HUES64 (cell line): ENCODE results near the gene DNAH14.

ENCODE experiments used
- H3K27ac ChIP-seq: 2 replicates; pipeline ENCODE4 v1.7.0; 2013; ENCODE audit warnings: low read depth, low read length, inconsistent platforms
- H3K27me3 ChIP-seq: 2 replicates; pipeline ENCODE4 v1.6.1; 2013; ENCODE audit warnings: mild to moderate bottlenecking, low read length; ENCODE audit not compliant: insufficient read depth
- H3K36me3 ChIP-seq: 2 replicates; pipeline ENCODE4 v1.6.1; 2013; ENCODE audit warnings: mild to moderate bottlenecking, low read length; ENCODE audit not compliant: insufficient read depth
- H3K4me1 ChIP-seq: 2 replicates; pipeline ENCODE4 v1.6.1; 2013; ENCODE audit warnings: mild to moderate bottlenecking, low read length, moderate library complexity; ENCODE audit not compliant: insufficient read depth
- H3K4me3 ChIP-seq: 2 replicates; pipeline ENCODE4 v1.5.1; 2013; ENCODE audit warnings: mild to moderate bottlenecking, low read length, moderate library complexity
- H3K9ac ChIP-seq: 2 replicates; pipeline ENCODE4 v1.6.1; 2013; ENCODE audit warnings: mild to moderate bottlenecking, low read depth, low read length
- H3K9me3 ChIP-seq: 2 replicates; pipeline ENCODE4 v1.6.1; 2013; ENCODE audit warnings: low read depth, low read length; ENCODE audit not compliant: insufficient read depth
- WGBS: fragments of 150-250, 120-280 bp; methylation state at CpG from one replicate; pipeline ENCODE4 v1.1.7; 2013; ENCODE audit warnings: missing lambda C conversion rate; 5-methylcytosine and 5-hydroxymethylcytosine counted together

DNAH14 gene

DNA sequence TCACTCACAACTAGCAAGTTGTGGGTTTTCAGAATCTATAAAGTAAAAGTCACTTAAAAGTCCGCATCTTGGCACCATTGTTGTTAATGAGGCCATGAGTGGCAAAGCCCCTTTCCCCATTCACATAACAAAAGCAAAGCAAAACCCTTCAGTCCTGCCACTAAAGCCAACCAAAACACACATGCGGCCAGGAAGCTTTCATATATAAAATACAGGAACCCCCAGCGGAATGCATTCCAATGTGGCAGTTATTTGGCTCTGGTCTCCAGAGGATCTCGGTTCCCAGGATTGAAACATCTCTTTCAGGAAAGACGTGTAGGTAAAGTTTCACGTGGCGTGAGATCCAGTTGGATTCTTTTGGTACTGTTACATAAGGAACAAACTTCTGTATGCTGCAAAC lies 500.8 kb downstream of the DNAH14 start:
- no peak overlapping the region for H3K27ac ChIP-seq
- peaks cover 25% of the 10 kb centered on the region for H3K27me3 ChIP-seq
- H3K4me3 ChIP-seq = no peak overlapping the region
- 62% methylated on average over 7 of the region's 7 CpGs for WGBS
- no peak overlapping the region for H3K9ac ChIP-seq
- H3K36me3 ChIP-seq = no peaks in the 10 kb centered on the region
- H3K9me3 ChIP-seq = peaks cover 7% of the 10 kb centered on the region
- H3K4me1 ChIP-seq = peaks cover 22% of the 10 kb centered on the region

DNA sequence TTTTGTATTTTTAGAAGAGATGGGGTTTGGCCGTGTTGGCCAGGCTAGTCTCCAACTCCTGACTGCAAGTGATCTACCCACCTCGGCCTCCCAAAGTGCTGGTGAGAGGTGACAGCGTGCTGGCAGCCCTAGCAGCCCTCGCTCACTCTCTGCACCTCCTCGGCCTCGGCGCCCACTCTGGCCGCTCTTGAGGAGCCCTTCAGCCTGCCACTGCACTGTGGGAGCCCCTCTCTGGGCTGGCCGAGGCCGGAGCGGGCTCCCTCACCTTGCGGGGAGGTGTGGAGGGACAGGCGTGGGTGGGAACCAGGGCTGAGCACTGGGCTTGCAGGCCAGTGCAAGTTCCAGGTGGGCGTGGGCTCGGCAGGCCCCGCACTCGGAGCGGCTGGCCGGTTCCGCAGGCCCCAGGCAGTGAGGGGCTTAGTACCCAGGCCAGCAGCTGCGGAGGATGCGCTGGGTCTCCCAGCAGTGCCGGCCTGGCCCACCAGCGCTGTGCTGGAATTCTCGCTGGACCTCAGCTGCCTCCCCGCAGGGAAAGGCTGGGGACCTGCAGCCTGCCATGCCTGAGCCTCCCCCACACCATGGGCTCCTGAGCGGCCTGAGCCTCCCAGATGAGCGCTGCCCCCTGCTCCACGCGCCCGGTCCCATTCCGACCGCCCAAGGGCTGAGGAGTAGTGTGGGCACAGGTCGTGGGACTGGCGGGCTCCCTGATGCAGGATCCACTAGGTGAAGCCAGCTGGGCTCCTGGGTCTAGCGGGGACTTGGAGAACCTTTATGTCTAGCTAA lies 501.8 kb downstream of the DNAH14 start:
- H3K4me1 ChIP-seq = peaks cover 12% of the 10 kb centered on the region
- peaks cover 7% of the 10 kb centered on the region for H3K9me3 ChIP-seq
- no peak overlapping the region for H3K9ac ChIP-seq
- H3K27me3 ChIP-seq = peaks cover 20% of the 10 kb centered on the region
- WGBS = 95% methylated on average over 36 of the region's 36 CpGs
- no peak overlapping the region for H3K4me3 ChIP-seq
- no peak overlapping the region for H3K27ac ChIP-seq
- no peaks in the 10 kb centered on the region for H3K36me3 ChIP-seq

DNA sequence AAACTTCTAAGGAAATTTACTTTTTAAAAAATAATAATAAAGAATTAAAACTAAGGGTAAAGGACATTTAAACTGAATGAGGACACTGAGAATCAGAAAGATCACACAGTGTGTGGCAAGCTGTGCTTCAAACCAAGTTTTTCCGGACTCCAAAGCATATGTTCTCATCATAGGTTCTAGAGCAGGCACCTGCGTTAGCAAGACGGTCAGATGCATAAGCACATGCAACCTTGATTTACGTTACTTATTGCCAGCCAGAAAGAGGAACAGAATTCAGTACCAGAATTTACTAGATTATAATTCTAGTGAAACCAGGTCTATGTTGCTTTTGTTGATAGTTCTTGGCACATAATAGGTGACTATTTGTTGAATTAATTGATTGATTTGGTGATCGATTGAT lies 504.6 kb downstream of the DNAH14 start:
- H3K4me3 ChIP-seq = no peak overlapping the region
- H3K4me1 ChIP-seq = peaks cover 6% of the 10 kb centered on the region; the same call in 1 of the 2 replicates

DNA sequence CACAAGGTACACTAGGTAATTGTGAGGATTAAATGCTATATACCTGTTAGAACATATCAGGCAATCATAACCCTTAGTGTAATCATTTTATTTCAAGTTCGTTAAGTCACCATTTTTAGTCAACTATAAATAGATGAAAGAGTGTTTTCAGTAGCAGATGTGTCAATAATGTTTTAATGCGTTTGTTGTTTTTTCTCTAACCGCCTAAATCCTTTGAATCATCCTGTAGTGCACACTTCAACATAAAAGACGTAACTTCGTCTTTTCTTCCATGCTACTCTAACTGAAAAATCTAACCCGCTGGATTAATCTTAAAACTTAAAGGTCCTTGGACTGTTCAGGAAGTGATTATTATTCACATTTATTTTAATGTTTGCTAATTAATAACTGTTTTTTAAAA lies 505.6 kb downstream of the DNAH14 start:
- H3K9me3 ChIP-seq = peaks cover 7% of the 10 kb centered on the region
- no peak overlapping the region for H3K27ac ChIP-seq
- WGBS = 78% methylated on average over 5 of the region's 6 CpGs
- no peak overlapping the region for H3K9ac ChIP-seq
- H3K4me3 ChIP-seq = no peak overlapping the region
- peaks cover 1% of the 10 kb centered on the region; the same call in 1 of the 2 replicates for H3K4me1 ChIP-seq
- no peaks in the 10 kb centered on the region for H3K27me3 ChIP-seq
- no peaks in the 10 kb centered on the region for H3K36me3 ChIP-seq

More for the DNA sequence above, 504.6 kb downstream of the DNAH14 start:
- Histone ChIP-seq H3K27ac (no peak overlapping the region), H3K9me3 (peaks cover 7% of the 10 kb centered on the region), H3K9ac (no peak overlapping the region), H3K27me3 (peaks cover 6% of the 10 kb centered on the region), H3K36me3 (no peaks in the 10 kb centered on the region)
- 95% methylated on average over 5 of the region's 5 CpGs for WGBS

DNA sequence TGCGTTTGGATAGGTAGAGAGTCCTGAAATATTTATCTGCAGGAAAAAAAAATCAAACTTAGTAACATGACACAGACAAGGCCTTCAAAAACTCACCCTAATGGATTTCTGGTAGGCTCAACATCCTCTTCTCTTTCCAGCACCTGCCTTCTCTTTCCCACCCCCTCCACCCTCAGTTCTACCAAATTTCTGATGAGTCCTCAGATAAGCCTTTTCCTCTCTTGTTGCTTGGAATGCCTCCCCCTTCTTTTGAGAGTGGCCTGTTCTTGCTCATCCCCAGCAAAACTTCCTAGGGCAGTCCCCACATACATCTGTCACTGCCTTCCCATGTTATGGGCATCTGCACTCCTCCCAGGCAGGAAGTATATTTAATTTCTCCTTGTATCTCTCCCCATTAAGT lies 506.0 kb downstream of the DNAH14 start:
- WGBS = no CpG with 5 or more reads among the region's 1 CpG
- Histone ChIP-seq H3K4me1 (no peaks in the 10 kb centered on the region), H3K27me3 (no peaks in the 10 kb centered on the region), H3K9ac (no peak overlapping the region), H3K27ac (no peak overlapping the region), H3K4me3 (no peak overlapping the region), H3K9me3 (peaks cover 6% of the 10 kb centered on the region), H3K36me3 (no peaks in the 10 kb centered on the region)

DNA sequence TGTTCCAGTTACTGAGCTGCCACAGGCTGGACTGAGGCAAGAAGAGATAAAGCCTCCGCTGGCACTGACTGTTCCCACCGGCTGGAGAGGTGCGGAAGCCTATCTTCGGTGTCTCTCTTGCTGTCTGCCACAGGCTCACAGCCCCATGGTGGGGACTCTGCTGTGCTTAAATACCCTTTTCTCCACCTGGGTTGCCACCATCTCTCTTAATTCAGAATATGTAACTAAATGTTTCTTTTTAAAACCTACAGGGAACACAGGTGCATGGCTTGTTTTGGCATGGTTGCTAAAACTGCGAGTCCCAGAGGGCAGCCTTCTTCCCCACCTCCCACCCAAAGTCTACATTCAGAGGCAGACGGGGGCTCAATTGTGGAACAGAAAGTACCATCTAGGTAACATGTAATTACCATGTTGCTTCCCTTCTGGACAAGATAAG lies 506.5 kb downstream of the DNAH14 start:
- no peak overlapping the region for H3K27ac ChIP-seq
- H3K27me3 ChIP-seq = no peaks in the 10 kb centered on the region
- H3K4me3 ChIP-seq = no peak overlapping the region
- H3K9me3 ChIP-seq = 0 out of 2 replicates have a peak, but pooled peaks cover 2% of the 10 kb centered on the region
- H3K36me3 ChIP-seq = no peaks in the 10 kb centered on the region
- H3K9ac ChIP-seq = no peak overlapping the region
- no peaks in the 10 kb centered on the region for H3K4me1 ChIP-seq
- WGBS = 81% methylated on average over 6 of the region's 6 CpGs

DNA sequence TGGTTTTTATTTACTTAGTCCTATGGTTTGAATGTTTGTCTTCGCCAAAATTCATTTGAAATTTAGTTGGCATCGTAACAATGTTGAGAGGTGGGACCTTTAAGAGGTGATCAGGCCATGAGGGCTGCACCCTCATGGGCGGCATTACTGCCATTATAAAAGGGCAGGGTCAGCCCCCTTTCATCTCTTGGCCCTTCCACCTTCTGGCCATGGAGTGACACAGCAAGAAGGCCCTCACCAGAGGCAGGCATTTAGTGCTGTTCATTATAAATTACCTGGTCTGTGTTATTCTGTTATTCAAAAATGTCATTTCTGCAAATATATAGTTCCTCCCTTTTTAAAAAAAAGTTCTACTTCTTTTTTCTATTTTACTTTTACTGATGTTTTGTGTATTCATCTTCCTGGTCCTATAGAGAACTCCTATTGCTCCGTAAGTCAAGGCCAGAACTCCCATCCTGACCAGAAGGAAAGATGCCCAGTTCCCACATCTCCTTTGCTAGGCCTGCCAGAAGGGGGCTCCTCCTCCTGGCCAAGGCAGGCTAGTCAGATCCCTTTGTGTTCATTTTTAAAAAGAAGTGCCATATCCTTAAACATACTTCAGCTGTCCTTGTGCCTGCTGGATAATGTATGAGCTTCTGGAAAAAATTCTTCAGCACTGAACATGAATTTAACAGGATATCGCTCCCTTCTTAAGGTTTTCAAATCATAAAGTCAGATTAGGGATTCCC lies 508.4 kb downstream of the DNAH14 start:
- H3K9me3 ChIP-seq = no peaks in the 10 kb centered on the region
- no peak overlapping the region for H3K4me3 ChIP-seq
- no peaks in the 10 kb centered on the region for H3K36me3 ChIP-seq
- no peaks in the 10 kb centered on the region for H3K27me3 ChIP-seq
- no peak overlapping the region for H3K9ac ChIP-seq
- no peaks in the 10 kb centered on the region for H3K4me1 ChIP-seq
- 92% methylated on average over 5 of the region's 5 CpGs for WGBS
- no peak overlapping the region for H3K27ac ChIP-seq

DNA sequence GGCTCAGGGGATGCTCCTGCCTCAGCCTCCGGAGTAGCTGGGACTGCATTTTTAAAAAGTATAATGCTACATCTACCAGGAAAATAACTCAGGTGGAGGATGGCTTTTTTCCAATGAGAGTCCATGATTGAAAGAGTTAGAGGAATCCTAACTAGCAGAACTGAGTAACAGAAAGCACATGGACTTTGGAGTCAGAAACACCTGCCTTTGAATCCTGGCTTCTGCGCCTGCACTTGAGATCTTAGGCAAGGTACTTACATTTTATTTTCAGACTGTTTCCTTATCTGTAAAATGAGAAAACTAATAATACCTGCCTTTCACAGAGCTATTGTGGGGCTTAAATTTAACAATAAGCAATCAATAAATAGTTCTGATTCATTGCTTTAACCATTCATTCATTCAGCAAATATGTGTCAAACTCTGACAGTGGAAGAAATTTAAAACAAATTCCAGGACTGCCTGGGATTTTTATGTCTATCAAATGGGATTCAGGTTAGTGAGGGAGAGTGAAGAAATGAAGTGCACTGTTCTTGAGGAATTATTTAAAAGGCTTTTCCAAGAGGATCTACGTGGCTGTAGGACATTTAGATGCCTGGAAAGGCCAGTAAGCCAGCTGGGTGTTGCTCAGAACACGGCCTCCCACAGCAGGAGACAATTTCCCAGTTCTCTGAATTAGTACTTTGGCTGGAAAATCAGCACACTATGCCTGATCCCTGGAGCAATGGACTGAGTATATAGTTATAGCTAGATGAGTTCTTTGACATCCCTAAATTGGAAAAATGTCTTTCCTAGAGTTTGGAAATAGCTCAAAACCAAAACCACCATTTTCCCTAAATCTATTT lies 511.1 kb downstream of the DNAH14 start:
- Histone ChIP-seq H3K9me3 (no peaks in the 10 kb centered on the region), H3K4me3 (no peak overlapping the region), H3K27me3 (no peaks in the 10 kb centered on the region), H3K4me1 (peaks cover 2% of the 10 kb centered on the region), H3K9ac (no peak overlapping the region), H3K36me3 (no peaks in the 10 kb centered on the region), H3K27ac (no peak overlapping the region)
- 88% methylated on average over 3 of the region's 4 CpGs for WGBS

DNA sequence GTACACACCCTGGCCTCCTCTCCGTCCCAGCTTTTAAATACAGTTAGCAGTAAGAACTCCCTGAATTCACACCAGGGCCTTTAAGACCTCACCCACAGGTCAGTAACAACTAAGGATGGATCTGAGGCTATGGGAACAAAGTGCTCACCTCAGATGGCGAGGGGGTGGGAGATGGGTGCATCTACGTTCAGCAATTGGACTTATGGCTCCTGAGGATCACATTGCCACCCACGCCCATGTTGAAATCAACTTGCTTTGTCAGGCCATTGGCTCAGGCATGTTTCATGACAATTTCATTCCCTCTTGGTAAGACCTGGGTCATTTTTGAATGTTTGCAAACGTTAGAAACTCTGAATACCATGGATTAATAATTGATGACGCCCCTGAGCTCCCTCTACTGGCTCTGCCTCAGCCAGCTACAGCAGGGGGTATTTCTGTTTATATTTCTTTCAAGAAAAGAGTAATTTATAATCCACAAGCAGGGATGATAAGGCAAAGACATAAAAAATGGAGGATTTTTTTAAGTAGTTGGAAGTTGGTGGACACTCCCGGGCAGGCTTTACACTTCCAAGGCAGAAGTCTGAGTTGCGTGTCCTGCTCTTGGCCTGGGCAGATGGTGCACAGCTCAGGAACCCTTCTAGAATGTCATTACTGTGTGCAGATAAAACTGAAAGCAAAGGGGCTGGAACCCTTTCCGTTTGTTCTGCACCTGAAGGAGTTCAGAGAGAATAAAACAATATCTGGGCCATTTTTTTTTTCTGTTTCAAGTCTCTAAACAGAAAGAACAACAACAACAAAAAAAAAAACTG lies 512.0 kb downstream of the DNAH14 start:
- 87% methylated on average over 9 of the region's 9 CpGs for WGBS
- Histone ChIP-seq H3K9ac (no peak overlapping the region), H3K9me3 (no peaks in the 10 kb centered on the region), H3K27me3 (no peaks in the 10 kb centered on the region), H3K36me3 (no peaks in the 10 kb centered on the region), H3K4me1 (peaks cover 11% of the 10 kb centered on the region), H3K4me3 (no peak overlapping the region), H3K27ac (no peak overlapping the region)

DNA sequence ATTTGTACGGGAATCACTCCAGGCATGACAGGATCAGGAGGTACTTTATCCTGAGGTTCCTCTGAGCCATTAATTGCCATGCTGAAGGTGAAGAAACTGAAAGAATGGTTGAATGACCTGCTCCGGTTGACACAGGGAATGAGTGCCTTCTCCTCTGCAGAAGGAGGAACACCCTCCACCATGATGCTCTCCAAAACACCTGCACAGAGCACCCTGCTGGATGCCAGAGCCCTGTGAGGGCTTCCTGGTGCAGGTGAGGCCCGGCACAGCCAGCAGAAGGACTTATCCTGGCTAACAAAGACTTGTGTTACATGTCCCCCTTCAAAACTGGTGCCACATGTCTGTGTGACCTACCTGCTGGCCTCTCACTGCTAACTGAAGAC lies 512.6 kb downstream of the DNAH14 start:
- H3K4me3 ChIP-seq = no peak overlapping the region
- no peak overlapping the region for H3K9ac ChIP-seq
- H3K36me3 ChIP-seq = no peaks in the 10 kb centered on the region
- 92% methylated on average over 3 of the region's 3 CpGs for WGBS
- H3K27me3 ChIP-seq = no peaks in the 10 kb centered on the region
- H3K4me1 ChIP-seq = peaks cover 17% of the 10 kb centered on the region
- no peaks in the 10 kb centered on the region for H3K9me3 ChIP-seq
- no peak overlapping the region for H3K27ac ChIP-seq
